HK-2 (cell line): ENCODE results near the gene NEAT1.

Experiments
- DNase-seq: peaks from one replicate; pipeline ENCODE4 v3.0.0-alpha.2; 2018; ENCODE audit not compliant: unreplicated experiment

The NEAT1 gene

DNA sequence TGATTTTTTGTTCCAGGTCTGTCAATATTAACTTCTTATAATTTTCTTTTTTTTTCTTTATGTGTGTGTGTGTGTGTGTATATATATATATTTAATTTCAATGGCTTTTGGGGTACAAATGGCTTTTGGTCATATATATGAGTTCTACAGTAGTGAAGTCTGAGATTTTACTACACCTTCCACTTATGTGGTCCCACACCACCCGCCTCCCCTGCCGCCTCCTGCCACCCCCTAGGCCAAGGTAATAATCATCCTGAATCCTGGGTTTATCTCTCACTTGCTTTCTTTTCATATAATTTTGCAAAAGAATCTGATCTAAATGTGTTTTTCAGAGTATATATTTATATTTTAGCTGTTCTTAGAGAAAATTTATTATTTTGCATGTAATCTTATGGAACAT is 11.1 kb downstream of the NEAT1 start:
- DNase-seq: no peak

GRCh38 chr11:65434057-65434666 is 11.6 kb downstream of the NEAT1 start:
- DNase-seq: no peak

DNA sequence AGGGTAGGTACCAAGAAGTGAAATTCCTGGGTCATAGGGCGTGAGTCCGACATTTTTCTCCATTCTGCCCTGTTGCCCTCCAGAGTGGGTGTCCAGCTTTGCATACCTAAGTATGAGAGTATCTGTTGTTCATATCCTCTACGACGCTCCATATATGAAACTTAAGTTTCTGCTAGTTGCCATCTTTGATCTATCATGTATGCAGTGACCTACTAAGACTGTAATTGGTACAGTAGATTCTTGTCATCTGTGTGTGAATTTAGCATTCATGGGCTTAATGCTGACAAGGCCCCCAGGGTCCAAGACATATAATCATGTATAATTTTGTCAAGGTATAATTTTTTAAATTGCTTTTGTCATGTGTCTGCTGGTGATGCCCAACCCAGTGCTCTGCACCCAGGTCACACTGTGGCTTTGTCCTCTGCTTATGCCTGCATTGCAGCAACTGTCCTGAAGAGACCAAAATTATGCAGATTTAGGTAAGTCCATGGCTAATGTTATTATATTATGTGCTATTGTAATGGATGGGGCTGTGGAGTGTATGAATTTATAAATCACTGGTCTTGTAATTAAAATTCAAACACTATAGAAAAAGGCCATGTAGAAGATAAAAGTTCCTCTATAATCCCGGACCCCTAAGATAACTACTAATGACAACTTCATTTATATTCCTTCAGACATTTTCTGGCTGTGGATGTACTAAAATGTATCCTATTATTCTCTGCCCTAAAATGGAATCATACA is 12.2 kb downstream of the NEAT1 start:
- DNase-seq: no peak

DNA sequence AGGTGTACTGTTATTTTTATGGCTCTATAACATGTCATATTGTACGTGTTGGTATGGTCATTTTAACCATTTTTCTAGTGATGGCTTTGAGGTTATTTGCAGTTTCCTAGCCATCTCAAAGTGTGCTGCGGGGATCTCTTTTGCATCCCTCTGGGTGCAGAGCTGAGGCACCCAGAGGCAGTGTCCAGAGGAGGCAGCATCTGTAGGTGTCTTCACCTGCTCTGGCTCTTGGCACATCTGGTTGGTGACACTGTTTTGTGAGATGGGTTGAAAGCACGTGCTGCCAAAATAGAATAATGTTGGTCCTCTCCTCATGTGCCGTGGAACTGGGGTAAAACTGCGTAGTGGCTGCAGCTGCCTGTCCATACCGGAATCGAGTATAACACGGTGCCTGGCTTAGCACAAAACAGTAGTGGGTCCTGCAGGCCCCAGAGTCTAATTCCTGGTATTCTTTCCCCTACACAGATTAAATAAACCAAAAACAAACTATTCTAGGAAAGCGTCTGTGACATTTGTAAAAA is 12.9 kb downstream of the NEAT1 start:
- DNase-seq: no peak

DNA sequence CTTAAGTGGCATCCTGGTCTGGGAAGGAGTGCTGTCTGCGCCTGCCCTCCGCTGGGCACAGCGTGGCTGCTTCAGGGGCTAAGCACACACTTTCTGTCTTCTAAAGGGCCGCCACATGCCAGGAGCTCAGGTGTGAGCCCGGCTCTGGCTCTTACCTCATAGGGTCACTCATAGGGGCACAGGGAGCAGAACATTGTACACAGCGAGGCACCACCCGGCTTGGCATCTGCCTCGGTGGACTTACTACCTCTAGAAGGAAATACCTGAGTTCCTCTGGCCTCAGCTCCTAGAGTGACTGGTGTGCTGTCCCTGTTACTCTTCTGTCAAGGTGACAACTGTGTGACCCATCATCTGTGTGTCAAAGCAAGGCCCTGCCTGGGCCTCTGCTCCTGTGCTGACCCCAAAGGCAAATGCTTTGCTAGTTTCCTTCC is 13.4 kb downstream of the NEAT1 start:
- DNase-seq: no peak

GRCh38 chr11:65436412-65437032 is 13.9 kb downstream of the NEAT1 start:
- no peak for DNase-seq

DNA sequence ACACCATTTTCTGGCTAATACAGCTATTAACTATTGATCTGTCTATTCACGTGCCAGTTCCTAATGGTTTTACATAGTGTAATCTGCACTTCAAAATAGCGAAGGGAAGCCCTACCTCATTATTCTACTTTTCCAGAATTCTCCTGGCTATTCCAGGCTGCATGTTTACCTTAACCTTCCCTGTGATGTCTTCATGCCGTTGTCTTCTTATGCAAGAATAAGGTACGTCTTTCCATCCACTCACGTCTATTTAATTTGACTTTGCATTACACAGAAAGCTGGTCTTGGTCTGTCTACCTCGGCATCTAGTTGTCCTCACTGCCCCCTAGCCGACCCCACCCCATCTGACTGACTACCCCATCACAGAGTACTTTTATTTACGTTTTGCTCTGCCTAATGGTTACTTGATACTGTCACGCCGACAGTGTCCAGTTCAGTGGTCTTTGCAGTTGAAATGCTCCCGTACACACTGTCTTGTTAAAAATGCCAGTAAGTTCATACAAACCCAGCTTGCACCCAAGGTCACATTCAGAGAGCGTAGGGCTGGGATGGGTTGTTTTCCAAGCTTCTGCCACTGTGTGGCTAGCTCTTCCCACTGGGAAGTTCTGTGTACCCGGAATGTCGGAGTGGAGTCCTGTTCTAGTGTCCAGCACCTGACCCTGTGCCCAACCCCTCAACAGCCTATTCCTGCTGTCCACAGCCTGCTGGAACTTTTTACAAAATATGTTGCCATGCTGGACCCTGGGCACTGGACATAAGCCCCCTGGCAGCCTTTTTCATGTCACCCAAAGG is 15.0 kb downstream of the NEAT1 start:
- no peak for DNase-seq

DNA sequence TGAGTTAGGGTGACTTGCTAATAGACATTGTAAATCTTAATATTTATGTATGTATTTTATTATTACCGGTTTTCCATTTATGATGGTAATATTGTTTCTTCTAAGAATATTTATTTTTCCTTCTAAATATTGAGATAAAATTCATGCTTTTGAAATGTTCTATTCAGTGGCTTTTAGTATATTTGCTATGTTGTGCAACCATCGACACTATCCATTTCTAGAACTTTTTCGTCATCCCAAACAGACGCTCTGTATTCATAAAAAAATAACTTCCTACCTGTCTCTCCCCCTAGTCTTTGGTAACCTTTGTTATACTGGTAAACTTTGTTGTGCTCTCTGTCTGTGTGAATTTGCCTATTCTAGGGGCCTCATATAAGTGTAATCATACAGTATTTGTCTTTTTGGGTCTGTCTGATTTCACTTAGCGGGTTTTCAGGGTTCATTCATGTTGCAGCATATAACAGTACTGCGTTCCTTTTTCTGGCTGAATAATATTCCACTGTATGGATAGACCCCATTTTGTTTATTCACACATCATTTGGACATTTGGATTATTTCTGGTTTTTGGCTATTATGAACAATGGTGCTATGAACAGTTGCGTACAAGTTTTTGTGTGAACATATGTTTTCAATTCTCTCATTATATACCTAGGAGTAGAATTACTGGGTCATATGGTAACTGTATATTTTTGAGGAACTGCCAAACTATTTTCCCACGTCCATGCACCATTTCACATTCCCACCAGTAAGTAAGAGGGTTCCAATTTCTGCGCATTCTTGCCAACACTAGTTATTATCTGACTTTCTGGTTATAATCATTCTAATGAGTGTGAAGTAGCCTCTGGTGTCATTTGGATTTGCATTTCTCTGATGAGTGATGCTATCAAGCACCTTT is 15.9 kb downstream of the NEAT1 start:
- DNase-seq: no peak

DNA sequence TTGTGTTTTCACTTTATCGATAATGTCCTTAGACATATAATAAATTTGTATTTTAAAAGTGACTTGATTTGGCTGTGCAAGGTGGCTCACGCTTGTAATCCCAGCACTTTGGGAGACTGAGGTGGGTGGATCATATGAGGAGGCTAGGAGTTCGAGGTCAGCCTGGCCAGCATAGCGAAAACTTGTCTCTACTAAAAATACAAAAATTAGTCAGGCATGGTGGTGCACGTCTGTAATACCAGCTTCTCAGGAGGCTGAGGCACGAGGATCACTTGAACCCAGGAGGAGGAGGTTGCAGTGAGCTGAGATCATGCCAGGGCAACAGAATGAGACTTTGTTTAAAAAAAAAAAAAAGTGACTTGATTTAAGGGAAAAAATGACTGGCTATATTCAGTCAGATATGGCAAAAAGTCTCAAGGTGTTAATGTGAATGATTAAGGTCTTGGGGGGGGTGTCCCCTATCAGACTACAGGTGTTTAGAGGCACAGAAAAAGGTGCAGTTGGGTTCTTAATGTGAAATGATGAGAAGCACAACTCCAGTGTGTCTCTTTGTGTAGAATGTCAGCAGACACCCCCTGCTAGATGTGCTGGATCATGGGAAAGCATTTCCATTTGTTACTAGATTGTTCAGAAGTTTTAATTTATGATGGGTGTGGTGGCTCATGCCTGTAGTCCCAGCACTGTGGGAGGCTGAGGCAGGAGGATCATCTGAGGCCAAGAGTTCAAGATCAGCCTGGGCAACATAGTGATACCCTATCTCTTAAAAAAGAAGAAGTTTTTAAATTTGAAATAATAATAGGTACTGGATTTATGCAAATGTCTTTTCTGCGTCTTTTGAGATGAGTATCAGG is 17.0 kb downstream of the NEAT1 start:
- DNase-seq: no peak

DNA sequence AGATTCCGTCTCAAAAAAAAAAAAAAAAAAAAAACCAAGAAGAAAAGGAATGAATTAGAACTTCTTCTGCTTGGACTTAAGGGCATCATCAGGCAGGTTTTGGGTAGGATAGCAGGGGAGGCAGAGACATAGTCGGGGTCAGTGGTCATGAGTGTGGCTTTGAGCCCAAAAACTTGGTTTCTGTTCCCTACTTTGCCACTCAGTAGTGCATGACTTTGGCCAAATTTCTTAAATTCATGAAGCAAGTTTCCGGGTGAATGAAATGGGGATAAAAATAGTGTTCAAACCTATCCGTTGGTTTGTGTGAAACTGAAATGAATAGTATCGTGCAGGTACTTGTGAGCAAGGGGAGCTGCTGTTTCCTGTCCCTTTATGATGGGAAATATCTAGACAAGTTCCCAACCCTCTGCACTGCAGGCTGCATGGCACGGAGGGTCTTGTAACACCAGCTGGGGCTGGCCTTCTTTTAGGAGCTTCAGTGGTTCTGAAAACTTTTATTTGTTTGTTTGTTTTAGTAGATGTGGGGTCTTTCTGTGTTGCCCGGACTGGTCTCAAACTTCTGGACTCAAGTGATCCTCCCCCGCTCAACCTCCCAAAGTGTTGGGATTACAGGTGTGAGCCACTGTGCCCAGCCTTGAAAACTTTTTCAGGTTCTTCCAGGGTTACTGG is 18.4 kb downstream of the NEAT1 start:
- DNase-seq: no peak

- no peak for DNase-seq
Observed at GRCh38 chr11:65442842-65443331, 20.3 kb downstream of the NEAT1 start.

DNA sequence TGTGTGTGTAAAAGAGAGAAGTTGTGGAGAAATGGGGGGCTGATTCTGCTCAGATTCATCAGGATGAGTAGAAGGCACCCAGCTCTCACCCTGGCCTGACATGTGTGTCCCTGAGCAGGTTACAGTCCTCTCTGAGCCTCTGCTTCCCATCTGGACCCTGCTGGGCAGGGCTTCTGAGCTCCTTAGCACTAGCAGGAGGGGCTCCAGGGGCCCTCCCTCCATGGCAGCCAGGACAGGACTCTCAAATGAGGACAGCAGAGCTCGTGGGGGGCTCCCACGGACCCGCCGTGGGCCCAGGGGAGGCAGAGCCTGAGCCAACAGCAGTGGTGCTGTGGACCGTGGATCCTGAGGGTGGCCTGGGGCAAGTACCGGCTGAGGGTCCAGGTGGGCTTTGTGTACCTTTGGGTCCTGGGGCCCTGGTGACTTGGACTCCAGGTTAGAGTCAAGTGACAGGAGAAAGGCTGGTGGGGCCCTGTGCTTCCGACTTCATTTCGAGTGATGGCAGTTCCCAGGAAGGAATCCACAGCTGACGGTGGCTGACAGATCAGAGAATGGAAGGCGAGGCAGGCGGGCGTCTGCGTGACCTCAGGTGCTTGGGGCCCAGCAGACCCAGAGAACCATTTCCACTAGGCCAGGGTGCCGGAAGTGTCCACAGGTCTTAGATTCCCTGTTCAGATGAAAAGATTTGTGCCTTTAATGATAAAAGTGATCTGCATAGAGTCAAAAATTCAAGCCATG is 21.9 kb downstream of the NEAT1 start:
- DNase-seq: no peak

- no peak for DNase-seq
Observed at GRCh38 chr11:65445101-65445603, 22.6 kb downstream of the NEAT1 start.

- DNase-seq: no peak
Observed at GRCh38 chr11:65445604-65446445, 23.2 kb downstream of the NEAT1 start.

GRCh38 chr11:65446446-65447277 is 24.1 kb downstream of the NEAT1 start:
- DNase-seq: no peak

DNA sequence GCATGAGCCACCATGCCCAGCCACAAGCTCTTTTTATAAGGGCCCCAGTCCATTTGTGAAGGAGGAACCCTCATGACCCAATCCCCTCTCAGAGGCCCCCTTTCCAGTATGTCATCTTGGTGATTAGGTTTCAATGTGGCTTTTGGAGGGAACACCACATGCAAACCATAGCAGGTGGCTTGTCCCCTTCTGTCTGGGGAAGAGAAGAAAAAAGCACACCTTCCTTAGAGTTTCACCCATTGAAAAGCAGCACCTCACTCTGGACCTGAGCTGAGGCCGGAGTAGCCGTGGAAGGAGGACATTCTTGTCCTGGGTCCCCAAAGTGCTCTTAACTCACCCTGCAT is 25.4 kb downstream of the NEAT1 start:
- DNase-seq: no peak
